ENCODE measurements around the gene IHH.
A peak's percentile ranks its signal among the peaks of the same experiment; 100 is the strongest.

Gene IHH

DNA sequence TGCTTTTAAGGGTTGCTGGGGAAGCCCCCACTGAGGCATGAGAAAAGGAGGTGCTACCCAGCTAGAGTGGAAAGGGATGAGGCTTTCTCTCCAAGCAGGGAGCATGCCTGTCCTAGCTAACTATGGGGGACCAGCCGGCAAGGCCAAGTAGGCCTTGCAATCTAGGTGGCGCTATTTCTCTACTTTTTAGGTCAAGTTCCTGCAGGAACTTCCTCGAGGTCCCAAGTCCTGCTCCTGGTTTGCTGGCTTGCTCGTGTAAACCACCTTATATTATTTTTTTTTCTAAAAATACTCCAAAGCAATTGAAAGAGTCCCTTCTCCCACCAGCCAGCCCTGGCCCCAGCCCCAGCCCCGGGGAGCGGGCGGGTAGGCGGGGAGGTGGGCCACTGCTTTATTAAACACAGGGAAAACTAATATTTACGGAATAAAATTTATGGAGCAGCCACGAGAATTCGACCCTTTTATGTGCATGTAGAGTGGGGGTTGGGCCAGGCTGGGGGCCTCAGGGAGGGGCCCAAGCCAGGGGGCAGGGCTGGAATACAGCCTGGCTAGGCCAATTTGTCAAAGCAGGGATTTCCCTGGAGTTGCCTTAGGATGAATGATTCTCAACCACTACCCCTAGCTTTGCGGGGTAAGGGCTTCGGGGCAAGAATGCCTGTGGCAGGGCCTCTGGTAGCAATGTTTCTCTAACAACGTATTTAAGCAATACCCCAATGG, 12.8 kb upstream of the IHH start:
- Histone ChIP-seq H3K9me3 (ENCODE audit: control insufficient read depth in 2 of 2, low read length in 2 of 2) (no peaks in the 10 kb centered on the region), H3K4me3 (ENCODE audit: low read length in 2 of 2) (no peak overlapping the region), H3K9ac (ENCODE audit: low read length in 2 of 2) (no peak overlapping the region), H3K27ac (ENCODE audit: low read length) (no peak overlapping the region), H3K36me3 (ENCODE audit: control insufficient read depth in 2 of 2, insufficient read depth in 2 of 2, low read length in 2 of 2) (peaks cover 13 to 27% of the 10 kb centered on the region in 2 donors), H3K4me1 (ENCODE audit: control insufficient read depth, insufficient read depth, low read length) (no peaks in the 10 kb centered on the region), H3K27me3 (ENCODE audit: control insufficient read depth in 1 of 2, insufficient read depth in 2 of 2, low read length in 2 of 2) (no peaks in the 10 kb centered on the region)

- peaks cover 13 to 24% of the 10 kb centered on the region in 2 donors for H3K36me3 ChIP-seq (ENCODE audit: control insufficient read depth in 2 of 2, insufficient read depth in 2 of 2, low read length in 2 of 2)
- no peak overlapping the region for H3K4me3 ChIP-seq (ENCODE audit: low read length in 2 of 2)
- H3K27me3 ChIP-seq (ENCODE audit: control insufficient read depth in 1 of 2, insufficient read depth in 2 of 2, low read length in 2 of 2), result no peaks in the 10 kb centered on the region
- no peaks in the 10 kb centered on the region for H3K9me3 ChIP-seq (ENCODE audit: control insufficient read depth in 2 of 2, low read length in 2 of 2)
- no peak overlapping the region for H3K27ac ChIP-seq (ENCODE audit: low read length)
- H3K4me1 ChIP-seq (ENCODE audit: control insufficient read depth, insufficient read depth, low read length), result no peaks in the 10 kb centered on the region
- no peak overlapping the region for H3K9ac ChIP-seq (ENCODE audit: low read length in 2 of 2)
These were observed 12.1 kb upstream of the IHH start for GRCh38 chr2:219072741-219073250.

- peaks cover 4 to 15% of the 10 kb centered on the region in 2 donors for H3K36me3 ChIP-seq (ENCODE audit: control insufficient read depth in 2 of 2, insufficient read depth in 2 of 2, low read length in 2 of 2)
- no peaks in the 10 kb centered on the region for H3K9me3 ChIP-seq (ENCODE audit: control insufficient read depth in 2 of 2, low read length in 2 of 2)
- H3K27me3 ChIP-seq (ENCODE audit: control insufficient read depth in 1 of 2, insufficient read depth in 2 of 2, low read length in 2 of 2), result peaks cover 0 to under 1% of the 10 kb centered on the region in 2 donors
- H3K9ac ChIP-seq (ENCODE audit: low read length in 2 of 2), result no peak overlapping the region
- no peak overlapping the region for H3K27ac ChIP-seq (ENCODE audit: low read length)
- no peak overlapping the region for H3K4me3 ChIP-seq (ENCODE audit: low read length in 2 of 2)
- H3K4me1 ChIP-seq (ENCODE audit: control insufficient read depth, insufficient read depth, low read length), result no peaks in the 10 kb centered on the region
These were observed 10.6 kb upstream of the IHH start for GRCh38 chr2:219071131-219071816.

DNA sequence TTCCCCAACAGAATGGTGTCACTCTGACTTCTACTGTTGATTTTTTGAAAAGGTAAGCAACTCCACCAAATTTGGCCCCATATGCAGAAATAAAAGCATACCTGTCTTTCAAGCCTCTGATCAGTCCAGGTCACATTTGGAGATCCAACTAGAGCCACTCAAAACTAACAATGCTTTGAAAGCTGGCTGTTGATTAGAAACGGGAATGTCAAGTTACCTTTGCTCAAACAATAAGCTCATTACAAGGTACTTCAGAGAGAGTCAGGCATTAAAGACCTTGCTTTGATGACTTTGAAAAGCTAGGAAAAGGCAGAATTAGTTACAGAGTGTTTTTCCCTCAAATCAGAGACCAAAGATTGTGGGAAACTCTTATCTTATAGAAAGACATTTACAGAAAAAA, 4.8 kb upstream of the IHH start:
- Histone ChIP-seq H3K9me3 (ENCODE audit: control insufficient read depth in 2 of 2, low read length in 2 of 2) (no peaks in the 10 kb centered on the region), H3K4me1 (ENCODE audit: control insufficient read depth, insufficient read depth, low read length) (peaks cover 4% of the 10 kb centered on the region), H3K36me3 (ENCODE audit: control insufficient read depth in 2 of 2, insufficient read depth in 2 of 2, low read length in 2 of 2) (no peaks in the 10 kb centered on the region), H3K27ac (ENCODE audit: low read length) (no peak overlapping the region), H3K4me3 (ENCODE audit: low read length in 2 of 2) (no peak overlapping the region), H3K27me3 (ENCODE audit: control insufficient read depth in 1 of 2, insufficient read depth in 2 of 2, low read length in 2 of 2) (peaks cover 19 to 24% of the 10 kb centered on the region in 2 donors), H3K9ac (ENCODE audit: low read length in 2 of 2) (no peak overlapping the region)

DNA sequence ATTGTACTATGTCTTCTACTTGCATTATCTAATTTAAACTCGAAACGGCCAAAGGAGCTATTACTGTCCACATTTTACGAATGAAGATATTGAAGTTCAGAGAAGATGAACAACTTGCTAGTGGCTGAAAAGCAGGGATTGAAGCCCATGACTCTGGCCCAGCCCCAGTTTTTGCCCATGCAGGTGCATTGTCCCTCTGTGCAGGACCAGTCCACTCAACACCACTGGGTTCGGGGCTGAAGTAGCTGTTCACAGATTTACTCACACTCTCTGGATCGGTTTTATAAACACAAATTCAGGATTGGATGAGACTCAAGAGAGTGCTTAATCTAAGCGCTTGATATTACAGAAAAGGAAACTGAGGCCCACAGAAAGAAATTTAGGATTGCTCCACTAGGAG, 1.4 kb upstream of the IHH start:
- Histone ChIP-seq H3K27ac (ENCODE audit: low read length) (no peak overlapping the region), H3K27me3 (ENCODE audit: control insufficient read depth in 1 of 2, insufficient read depth in 2 of 2, low read length in 2 of 2) (peaks cover 46 to 58% of the 10 kb centered on the region in 2 donors), H3K4me3 (ENCODE audit: low read length in 2 of 2) (no peak overlapping the region), H3K9me3 (ENCODE audit: control insufficient read depth in 2 of 2, low read length in 2 of 2) (no peaks in the 10 kb centered on the region), H3K4me1 (ENCODE audit: control insufficient read depth, insufficient read depth, low read length) (peaks cover 37% of the 10 kb centered on the region), H3K36me3 (ENCODE audit: control insufficient read depth in 2 of 2, insufficient read depth in 2 of 2, low read length in 2 of 2) (no peaks in the 10 kb centered on the region), H3K9ac (ENCODE audit: low read length in 2 of 2) (no peak overlapping the region)

DNA sequence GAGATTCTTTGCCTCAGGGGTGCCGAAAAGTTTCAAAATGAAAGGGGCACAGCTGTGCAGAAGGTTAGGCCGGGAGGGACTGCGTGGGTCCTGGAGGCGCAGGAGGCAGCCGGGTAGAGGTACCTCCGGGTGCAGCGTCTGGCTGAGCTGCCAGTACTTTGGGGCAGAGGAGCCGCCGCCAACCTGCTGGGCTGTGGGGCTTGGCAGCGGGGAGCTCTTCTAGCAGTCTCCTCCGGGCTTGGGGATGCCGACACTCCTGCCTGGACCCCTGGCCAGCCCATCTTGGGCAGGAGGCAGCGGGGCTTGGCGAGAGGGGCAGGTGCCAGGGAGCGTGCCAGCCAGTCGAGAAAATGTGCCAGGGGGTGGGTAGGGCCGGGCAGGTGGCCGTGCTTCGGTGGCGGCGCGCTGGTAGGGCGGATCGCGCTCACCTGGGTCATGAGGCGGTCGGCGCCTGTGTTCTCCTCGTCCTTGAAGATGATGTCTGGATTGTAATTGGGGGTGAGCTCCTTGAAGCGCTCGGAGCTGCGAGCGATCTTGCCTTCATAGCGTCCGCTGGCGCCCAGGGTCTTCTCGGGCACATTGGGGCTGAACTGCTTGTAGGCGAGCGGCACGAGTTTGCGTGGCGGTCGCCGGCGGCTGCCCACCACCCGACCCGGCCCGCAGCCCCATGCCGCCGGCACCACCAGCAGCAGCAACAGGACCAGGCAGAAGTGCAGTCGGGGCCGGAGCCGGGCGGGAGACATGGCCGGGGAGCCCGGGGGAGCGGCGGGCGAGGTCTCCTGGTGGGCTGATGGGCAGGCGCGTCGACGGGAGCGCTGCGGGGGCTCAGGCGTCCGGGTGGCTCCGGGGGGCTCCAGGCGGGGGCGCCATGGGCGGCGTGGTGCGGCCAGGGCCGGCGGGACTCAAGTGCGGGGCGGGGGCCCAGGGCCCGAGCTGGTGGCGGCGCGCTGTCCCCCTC, 717 bp downstream of the IHH start:
- Histone ChIP-seq H3K27me3 (ENCODE audit: control insufficient read depth in 1 of 2, insufficient read depth in 2 of 2, low read length in 2 of 2) (peaks cover 61 to 71% of the 10 kb centered on the region in 2 donors), H3K9me3 (ENCODE audit: control insufficient read depth in 2 of 2, low read length in 2 of 2) (no peaks in the 10 kb centered on the region), H3K4me3 (ENCODE audit: low read length in 2 of 2) (peak overlapping the region; percentile 11 to 40), H3K9ac (ENCODE audit: low read length in 2 of 2) (no peak overlapping the region), H3K27ac (ENCODE audit: low read length) (no peak overlapping the region), H3K4me1 (ENCODE audit: control insufficient read depth, insufficient read depth, low read length) (peaks cover 37% of the 10 kb centered on the region), H3K36me3 (ENCODE audit: control insufficient read depth in 2 of 2, insufficient read depth in 2 of 2, low read length in 2 of 2) (no peaks in the 10 kb centered on the region)

DNA sequence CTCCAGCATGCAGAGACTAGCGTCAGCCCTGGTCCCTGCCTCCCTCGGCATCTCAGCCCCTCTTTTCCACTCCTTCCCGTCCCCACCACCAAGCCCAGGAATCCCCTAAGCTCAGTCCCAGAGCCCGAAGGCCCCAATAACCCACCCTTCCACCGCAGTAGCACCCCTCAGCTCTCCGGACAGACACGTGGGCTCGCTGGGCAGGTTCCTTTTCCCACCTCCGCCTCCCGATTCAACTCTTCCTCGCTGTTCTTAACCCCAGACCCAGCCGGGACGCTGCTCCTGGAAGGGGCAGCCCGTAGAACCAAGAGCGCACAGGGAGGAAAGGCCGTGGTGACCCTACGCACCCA, 1.4 kb downstream of the IHH start:
- H3K27me3 ChIP-seq (ENCODE audit: control insufficient read depth in 1 of 2, insufficient read depth in 2 of 2, low read length in 2 of 2), result peaks cover 64 to 71% of the 10 kb centered on the region in 2 donors
- no peaks in the 10 kb centered on the region for H3K9me3 ChIP-seq (ENCODE audit: control insufficient read depth in 2 of 2, low read length in 2 of 2)
- H3K4me3 ChIP-seq (ENCODE audit: low read length in 2 of 2), result peak overlapping the region; percentile 11 to 40
- no peak overlapping the region for H3K27ac ChIP-seq (ENCODE audit: low read length)
- H3K9ac ChIP-seq (ENCODE audit: low read length in 2 of 2), result no peak overlapping the region
- peaks cover 37% of the 10 kb centered on the region for H3K4me1 ChIP-seq (ENCODE audit: control insufficient read depth, insufficient read depth, low read length)
- H3K36me3 ChIP-seq (ENCODE audit: control insufficient read depth in 2 of 2, insufficient read depth in 2 of 2, low read length in 2 of 2), result no peaks in the 10 kb centered on the region

DNA sequence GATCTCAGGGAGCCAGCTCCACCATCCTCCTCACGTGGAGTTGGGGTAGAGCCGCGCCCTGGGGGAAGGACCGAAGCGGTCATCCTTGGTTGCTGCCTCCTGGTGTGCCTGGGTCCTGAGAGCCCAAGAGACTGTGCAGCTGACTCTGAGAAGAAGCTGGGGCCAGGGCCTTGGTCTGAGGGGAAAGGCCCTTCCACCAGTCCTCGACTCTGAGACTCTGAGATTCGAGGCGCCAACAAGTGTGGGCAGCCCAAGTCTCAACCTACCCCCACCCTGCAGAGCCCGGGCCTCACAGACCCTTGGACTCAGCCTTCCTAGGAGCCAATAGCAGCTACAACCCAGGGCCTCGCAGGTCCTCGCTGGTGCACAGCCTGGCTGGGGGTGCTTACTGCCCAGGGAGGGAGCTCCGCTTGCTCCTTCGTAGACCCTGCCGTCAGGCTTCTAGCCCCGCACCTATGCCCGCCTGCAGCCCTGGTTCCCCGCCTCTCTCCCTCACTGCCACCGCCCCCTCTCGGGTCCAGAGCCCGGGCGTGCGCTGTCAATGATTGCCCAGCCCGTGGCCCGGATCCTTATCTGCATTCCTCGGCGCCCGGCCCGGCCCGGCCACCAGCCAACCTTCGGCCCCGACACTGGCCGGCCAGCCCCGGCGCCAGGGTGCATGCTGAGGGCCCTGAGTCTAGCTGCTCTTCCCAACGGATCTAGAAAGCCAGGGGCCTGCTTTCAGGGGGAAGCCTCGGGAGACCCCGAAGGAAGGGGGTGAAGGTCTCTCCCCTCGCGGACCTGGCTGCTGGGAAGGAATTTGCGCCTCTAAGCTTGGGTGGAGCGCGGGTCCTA, 2.0 kb downstream of the IHH start:
- no peak overlapping the region for H3K9ac ChIP-seq (ENCODE audit: low read length in 2 of 2)
- no peaks in the 10 kb centered on the region for H3K9me3 ChIP-seq (ENCODE audit: control insufficient read depth in 2 of 2, low read length in 2 of 2)
- no peak overlapping the region for H3K27ac ChIP-seq (ENCODE audit: low read length)
- peak overlapping the region in 1 of 2 donors; percentile 55 for H3K4me3 ChIP-seq (ENCODE audit: low read length in 2 of 2)
- H3K36me3 ChIP-seq (ENCODE audit: control insufficient read depth in 2 of 2, insufficient read depth in 2 of 2, low read length in 2 of 2), result no peaks in the 10 kb centered on the region
- peaks cover 37% of the 10 kb centered on the region for H3K4me1 ChIP-seq (ENCODE audit: control insufficient read depth, insufficient read depth, low read length)
- H3K27me3 ChIP-seq (ENCODE audit: control insufficient read depth in 1 of 2, insufficient read depth in 2 of 2, low read length in 2 of 2), result peaks cover 64 to 71% of the 10 kb centered on the region in 2 donors

DNA sequence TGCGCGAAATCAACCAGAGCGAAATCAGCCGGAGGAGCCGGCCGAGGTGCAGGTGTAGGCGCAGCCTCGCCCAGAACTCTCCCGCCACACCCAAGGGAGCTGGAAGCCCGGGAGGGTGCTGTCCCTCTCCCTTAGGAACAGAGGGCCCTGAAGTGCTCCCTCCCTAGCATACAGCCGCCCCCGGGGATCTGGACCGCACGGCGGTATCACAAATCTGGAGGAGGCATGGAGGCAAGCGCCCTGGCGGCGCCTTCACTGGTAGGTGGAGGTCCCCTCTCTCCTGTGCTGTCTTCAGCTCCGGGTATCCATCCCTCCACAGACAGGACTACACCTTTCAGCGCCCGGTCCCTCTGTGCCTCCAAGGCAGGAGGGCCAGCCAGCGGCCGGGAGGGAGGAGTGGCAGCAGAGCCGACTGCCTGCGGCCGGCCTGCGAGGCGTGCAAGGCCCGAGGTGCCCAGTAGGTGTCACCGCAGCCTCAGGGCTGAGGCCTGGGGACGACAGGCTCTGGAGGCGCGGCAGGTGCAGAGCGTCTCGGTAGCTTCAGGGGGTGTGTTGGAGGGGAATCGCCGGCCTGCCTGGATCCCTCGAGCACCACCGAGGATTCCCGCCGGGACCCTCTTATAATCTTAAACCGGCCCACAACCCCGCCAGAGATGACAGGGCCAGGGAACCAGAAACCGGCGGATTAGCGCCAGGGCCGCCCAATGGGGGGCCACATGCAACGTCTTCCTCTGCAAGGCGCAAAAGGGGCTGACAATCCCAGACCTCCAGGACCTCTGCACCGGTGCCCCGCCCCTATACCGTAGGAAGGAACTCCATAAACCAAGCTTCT, 2.8 kb downstream of the IHH start:
- Histone ChIP-seq H3K36me3 (ENCODE audit: control insufficient read depth in 2 of 2, insufficient read depth in 2 of 2, low read length in 2 of 2) (no peaks in the 10 kb centered on the region), H3K4me3 (ENCODE audit: low read length in 2 of 2) (peak overlapping the region; percentile 22 to 55), H3K9ac (ENCODE audit: low read length in 2 of 2) (no peak overlapping the region), H3K9me3 (ENCODE audit: control insufficient read depth in 2 of 2, low read length in 2 of 2) (no peaks in the 10 kb centered on the region), H3K27me3 (ENCODE audit: control insufficient read depth in 1 of 2, insufficient read depth in 2 of 2, low read length in 2 of 2) (peaks cover 60 to 71% of the 10 kb centered on the region in 2 donors), H3K27ac (ENCODE audit: low read length) (no peak overlapping the region), H3K4me1 (ENCODE audit: control insufficient read depth, insufficient read depth, low read length) (peaks cover 37% of the 10 kb centered on the region)

All from stomach smooth muscle (tissue), 2 donors.